Suprapubic skin (tissue), 3 donors: ENCODE data around the gene EVA1A.

Experiments
- CTCF ChIP-seq, 2 donors: fragments of 200-600 bp in 1 of 2; fragments of 450-650 bp in 1 of 2; sonication (generic) in 1 of 2; IDR thresholded peaks; one replicate each; pipeline ENCODE4 v1.5.1; 2016 to 2019; ENCODE audit warnings: antibody characterized with exemption in 2 of 2, mild to moderate bottlenecking in 1 of 2, moderate library complexity in 1 of 2
- EP300 ChIP-seq: sonication (generic); formaldehyde crosslinking; IDR thresholded peaks from one replicate; pipeline ENCODE4 v1.6.1; 2017; ENCODE audit warnings: antibody characterized with exemption
- POLR2A ChIP-seq, 2 donors: fragments of 450-650 bp; IDR thresholded peaks; one replicate each; pipeline ENCODE4 v1.6.1; 2017; ENCODE audit warnings: antibody characterized with exemption in 2 of 2, mild to moderate bottlenecking in 2 of 2, moderate library complexity in 2 of 2

GRCh38 chr2:75597949-75598348 is 37.2 kb upstream of the EVA1A start:
- no peak for TF ChIP-seq CTCF (IDR thresholded peaks at IDR 0.05)
- TF ChIP-seq POLR2A (IDR thresholded peaks at IDR 0.05): no peak
- no peak for TF ChIP-seq EP300
